ENCODE measurements around the gene COL27A1.
"Not testable (repeated sequence)": the region's sequence is repeated elsewhere in the genome, so short reads cannot be mapped to it uniquely, and the experiment has no call there.

COL27A1 gene

GRCh38 chr9:114123031-114123977, 32.0 kb upstream of the COL27A1 start:
- DNase-seq, result no peak

- DNase-seq, result no peak
Observed at GRCh38 chr9:114124138-114124537, 31.2 kb upstream of the COL27A1 start.

GRCh38 chr9:114124666-114125475, 30.5 kb upstream of the COL27A1 start:
- no peak for DNase-seq

- no peak for DNase-seq
Observed at GRCh38 chr9:114125476-114126013, 29.8 kb upstream of the COL27A1 start.

- no peak for DNase-seq
Observed at GRCh38 chr9:114126247-114127060, 28.9 kb upstream of the COL27A1 start.

- DNase-seq, result not testable (repeated sequence)
Observed at GRCh38 chr9:114128759-114129158, 26.6 kb upstream of the COL27A1 start.

GRCh38 chr9:114130141-114130540, 25.2 kb upstream of the COL27A1 start:
- no peak for DNase-seq

- DNase-seq, result no peak
Observed at GRCh38 chr9:114130624-114131277, 24.6 kb upstream of the COL27A1 start.

GRCh38 chr9:114131808-114132549, 23.4 kb upstream of the COL27A1 start:
- no peak for DNase-seq

GRCh38 chr9:114132550-114132918, 22.8 kb upstream of the COL27A1 start:
- no peak for DNase-seq

- DNase-seq, result no peak
Observed at GRCh38 chr9:114134827-114135396, 20.4 kb upstream of the COL27A1 start.

- no peak for DNase-seq
Observed at GRCh38 chr9:114137831-114138230, 17.5 kb upstream of the COL27A1 start.

GRCh38 chr9:114138552-114138971, 16.8 kb upstream of the COL27A1 start:
- no peak for DNase-seq

GRCh38 chr9:114139071-114139470, 16.3 kb upstream of the COL27A1 start:
- no peak for DNase-seq

- DNase-seq, result no peak
Observed at GRCh38 chr9:114140401-114140800, 14.9 kb upstream of the COL27A1 start.

GRCh38 chr9:114140850-114141249, 14.5 kb upstream of the COL27A1 start:
- DNase-seq, result no peak

GRCh38 chr9:114141553-114142402, 13.6 kb upstream of the COL27A1 start:
- no peak for DNase-seq

GRCh38 chr9:114143234-114143633, 12.1 kb upstream of the COL27A1 start:
- DNase-seq, result no peak

GRCh38 chr9:114146735-114147134, 8.6 kb upstream of the COL27A1 start:
- no peak for DNase-seq

GRCh38 chr9:114149181-114149580, 6.2 kb upstream of the COL27A1 start:
- DNase-seq, result no peak
